Breast epithelium (tissue), 4 donors: Measurements from ENCODE around the gene CSNK1G1. TPM values are rescaled to one million over a fixed set of nuclear protein-coding genes. Genes with fewer than 3 reads are reported as not detected.
"Not testable (repeated sequence)": the region's sequence is repeated elsewhere in the genome, so short reads cannot be mapped to it uniquely, and the experiment has no call there.

ENCODE experiments used
- DNase-seq, 2 donors: peaks; one replicate each; pipeline ENCODE4 v3.0.0-alpha.2; 2019; ENCODE audit warnings: low spot score in 2 of 2
- H3K27ac ChIP-seq, 2 donors: fragments of 200-600 bp; sonication (generic) in 1 of 2; one replicate each; pipeline ENCODE4 v1.5.1; 2016 to 2019; ENCODE audit warnings: mild to moderate bottlenecking in 1 of 2
- H3K27me3 ChIP-seq, 2 donors: fragments of 200-600 bp; sonication (generic) in 1 of 2; one replicate each; pipeline versions ENCODE4 v1.5.1 to v1.6.0; 2017 to 2019; ENCODE audit warnings: control low read depth in 1 of 2, mild to moderate bottlenecking in 1 of 2
- H3K36me3 ChIP-seq: fragments of 200-600 bp; one replicate; pipeline ENCODE4 v1.5.1; 2019
- H3K4me1 ChIP-seq, 2 donors: fragments of 200-600 bp; sonication (generic); one replicate each; pipeline ENCODE4 v1.5.1; 2016 to 2019; ENCODE audit warnings: control low read depth in 1 of 2
- H3K4me3 ChIP-seq, 3 donors: fragments of 200-600 bp; sonication (generic); 1 replicate in 2 of 3; 2 replicates in 1 of 3; pipeline ENCODE4 v1.5.1; 2016 to 2019; ENCODE audit warnings: mild to moderate bottlenecking in 3 of 3, moderate library complexity in 2 of 3
- H3K9me3 ChIP-seq, 2 donors: fragments of 200-600 bp; sonication (generic) in 1 of 2; one replicate each; pipeline ENCODE4 v1.5.1; 2016 to 2019; ENCODE audit warnings: control low read depth in 1 of 2
- CTCF ChIP-seq, 3 donors: fragments of 450-650 bp; IDR thresholded peaks; one replicate each; pipeline ENCODE4 v1.5.1; 2016 to 2017; ENCODE audit warnings: antibody characterized with exemption in 3 of 3, mild to moderate bottlenecking in 3 of 3, moderate library complexity in 3 of 3
- POLR2A ChIP-seq: fragments of 450-650 bp; IDR thresholded peaks from one replicate; pipeline ENCODE4 v1.6.1; 2016; ENCODE audit warnings: antibody characterized with exemption, mild to moderate bottlenecking, moderate library complexity
- POLR2AphosphoS5 ChIP-seq, 3 donors: sonication (generic); formaldehyde crosslinking; IDR thresholded peaks; one replicate each; pipeline ENCODE4 v1.6.1; 2017; ENCODE audit warnings: antibody characterized with exemption in 3 of 3
- intact Hi-C: fragments of 100-400 bp; cut with DNase I; formaldehyde crosslinking; loops from one replicate; pipeline ENCODE4 v1.15.1; 2023; ENCODE audit warnings: low total_unique reads
- total RNA-seq, 3 donors: library from RNA; depleted of rRNA; stranded (reverse); fragments of >200 nt; gene quantifications; one replicate each; pipeline ENCODE4 v1.1.0, GENCODE V29; 2016

Gene CSNK1G1
- total RNA-seq, 3 donors from 2014 or later = 12.6 to 37.7 (median 31.2) TPM

GRCh38 chr15:64340355-64340754, 15.6 kb downstream of the CSNK1G1 start:
- Histone ChIP-seq H3K27me3 (no peaks in the 10 kb centered on the region), H3K4me1 (no peaks in the 10 kb centered on the region), H3K4me3 (no peak overlapping the region), H3K9me3 (no peaks in the 10 kb centered on the region), H3K36me3 (no peaks in the 10 kb centered on the region), H3K27ac (no peak overlapping the region)
- DNase-seq = no peak
- TF ChIP-seq CTCF (IDR thresholded peaks at IDR 0.05) = no peak
- no peak for TF ChIP-seq POLR2A
- no peak for TF ChIP-seq POLR2AphosphoS5 (IDR thresholded peaks at IDR 0.05)
- intact Hi-C loops = no loop called here

- H3K4me3 ChIP-seq = no peak overlapping the region
- H3K27ac ChIP-seq = no peak overlapping the region
- no peak for DNase-seq
- TF ChIP-seq POLR2AphosphoS5 (IDR thresholded peaks at IDR 0.05) = no peak
- no peak for TF ChIP-seq POLR2A
- no peak for TF ChIP-seq CTCF (IDR thresholded peaks at IDR 0.05)
- no peaks in the 10 kb centered on the region for H3K27me3 ChIP-seq
- H3K9me3 ChIP-seq = no peaks in the 10 kb centered on the region
- no peaks in the 10 kb centered on the region for H3K36me3 ChIP-seq
- H3K4me1 ChIP-seq = no peaks in the 10 kb centered on the region
- intact Hi-C loops = no loop called here
Measured at GRCh38 chr15:64337761-64338160, 18.2 kb downstream of the CSNK1G1 start.

GRCh38 chr15:64333986-64334929, 21.7 kb downstream of the CSNK1G1 start:
- TF ChIP-seq POLR2A = no peak
- no peak for TF ChIP-seq CTCF (IDR thresholded peaks at IDR 0.05)
- TF ChIP-seq POLR2AphosphoS5 (IDR thresholded peaks at IDR 0.05) = no peak
- H3K36me3 ChIP-seq = no peaks in the 10 kb centered on the region
- no peaks in the 10 kb centered on the region for H3K27me3 ChIP-seq
- no peaks in the 10 kb centered on the region for H3K9me3 ChIP-seq
- H3K4me1 ChIP-seq = no peaks in the 10 kb centered on the region
- H3K27ac ChIP-seq = no peak overlapping the region
- no peak for DNase-seq
- intact Hi-C loops = no loop called here
- H3K4me3 ChIP-seq = no peak overlapping the region

DNA sequence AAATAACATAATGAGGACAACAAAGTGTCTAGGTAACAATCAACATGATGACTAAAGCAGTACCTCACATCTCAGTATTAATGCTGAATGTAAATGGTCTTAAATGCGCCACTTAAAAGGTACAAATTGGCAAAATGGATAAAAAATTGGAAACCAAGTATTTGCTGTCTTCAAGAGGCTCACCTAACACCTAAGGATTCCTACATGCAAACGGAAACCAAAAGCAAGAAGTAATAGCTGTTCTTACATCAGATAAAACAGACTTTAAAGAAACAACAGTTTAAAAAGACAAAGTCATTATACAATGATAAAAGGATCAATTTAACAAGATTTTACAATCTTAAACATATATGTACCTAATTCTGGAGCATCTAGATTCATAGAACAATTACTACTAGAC, 22.5 kb downstream of the CSNK1G1 start:
- no peaks in the 10 kb centered on the region for H3K4me1 ChIP-seq
- H3K27ac ChIP-seq = no peak overlapping the region
- no peaks in the 10 kb centered on the region for H3K27me3 ChIP-seq
- no peak for DNase-seq
- TF ChIP-seq POLR2AphosphoS5 (IDR thresholded peaks at IDR 0.05) = no peak
- no peak for TF ChIP-seq POLR2A
- no peak for TF ChIP-seq CTCF (IDR thresholded peaks at IDR 0.05)
- intact Hi-C loops = no loop called here
- H3K36me3 ChIP-seq = no peaks in the 10 kb centered on the region
- H3K4me3 ChIP-seq = no peak overlapping the region
- H3K9me3 ChIP-seq = no peaks in the 10 kb centered on the region

DNA sequence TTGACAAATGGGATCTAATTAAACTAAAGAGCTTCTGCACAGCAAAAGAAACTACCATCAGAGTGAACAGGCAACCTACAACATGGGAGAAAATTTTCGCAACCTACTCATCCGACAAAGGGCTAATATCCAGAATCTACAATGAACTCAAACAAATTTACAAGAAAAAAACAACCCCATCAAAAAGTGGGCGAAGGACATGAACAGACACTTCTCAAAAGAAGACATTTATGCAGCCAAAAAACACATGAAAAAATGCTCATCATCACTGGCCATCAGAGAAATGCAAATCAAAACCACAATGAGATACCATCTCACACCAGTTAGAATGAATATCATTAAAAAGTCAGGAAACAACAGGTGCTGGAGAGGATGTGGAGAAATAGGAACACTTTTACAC, 24.3 kb downstream of the CSNK1G1 start:
- H3K9me3 ChIP-seq, intact Hi-C loops, H3K27me3 ChIP-seq, H3K4me1 ChIP-seq, H3K4me3 ChIP-seq, DNase-seq, H3K27ac ChIP-seq, H3K36me3 ChIP-seq: not testable (repeated sequence)

- H3K27ac ChIP-seq, H3K9me3 ChIP-seq, H3K27me3 ChIP-seq, intact Hi-C loops, H3K4me3 ChIP-seq, H3K4me1 ChIP-seq, H3K36me3 ChIP-seq, DNase-seq: not testable (repeated sequence)
Measured at GRCh38 chr15:64326975-64327374, 29.0 kb downstream of the CSNK1G1 start.

DNA sequence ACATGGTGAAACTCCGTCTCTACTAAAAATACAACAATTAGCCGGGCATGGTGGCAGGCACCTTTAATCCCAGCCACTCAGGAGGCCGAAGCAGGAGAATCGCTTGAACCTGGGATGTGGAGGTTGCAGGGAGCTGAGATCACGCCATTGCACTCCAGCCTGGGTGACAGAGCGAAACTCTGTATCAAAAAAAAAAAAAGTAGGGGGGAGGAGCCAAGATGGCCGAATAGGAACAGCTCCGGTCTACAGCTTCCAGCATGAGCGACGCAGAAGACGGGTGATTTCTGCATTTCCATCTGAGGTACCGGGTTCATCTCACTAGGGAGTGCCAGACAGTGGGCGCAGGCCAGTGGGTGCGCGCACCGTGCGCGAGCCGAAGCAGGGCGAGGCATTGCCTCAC, 29.5 kb downstream of the CSNK1G1 start:
- H3K9me3 ChIP-seq, intact Hi-C loops, H3K4me1 ChIP-seq, DNase-seq, H3K27me3 ChIP-seq, H3K27ac ChIP-seq, H3K4me3 ChIP-seq, H3K36me3 ChIP-seq: not testable (repeated sequence)
